GDM1 (cell line): ENCODE results near the gene CDK13.

Source experiments
- DNase-seq: peaks from one replicate; lab custom pipeline; 2025; lab: John Stamatoyannopoulos, UW

CDK13 gene

DNA sequence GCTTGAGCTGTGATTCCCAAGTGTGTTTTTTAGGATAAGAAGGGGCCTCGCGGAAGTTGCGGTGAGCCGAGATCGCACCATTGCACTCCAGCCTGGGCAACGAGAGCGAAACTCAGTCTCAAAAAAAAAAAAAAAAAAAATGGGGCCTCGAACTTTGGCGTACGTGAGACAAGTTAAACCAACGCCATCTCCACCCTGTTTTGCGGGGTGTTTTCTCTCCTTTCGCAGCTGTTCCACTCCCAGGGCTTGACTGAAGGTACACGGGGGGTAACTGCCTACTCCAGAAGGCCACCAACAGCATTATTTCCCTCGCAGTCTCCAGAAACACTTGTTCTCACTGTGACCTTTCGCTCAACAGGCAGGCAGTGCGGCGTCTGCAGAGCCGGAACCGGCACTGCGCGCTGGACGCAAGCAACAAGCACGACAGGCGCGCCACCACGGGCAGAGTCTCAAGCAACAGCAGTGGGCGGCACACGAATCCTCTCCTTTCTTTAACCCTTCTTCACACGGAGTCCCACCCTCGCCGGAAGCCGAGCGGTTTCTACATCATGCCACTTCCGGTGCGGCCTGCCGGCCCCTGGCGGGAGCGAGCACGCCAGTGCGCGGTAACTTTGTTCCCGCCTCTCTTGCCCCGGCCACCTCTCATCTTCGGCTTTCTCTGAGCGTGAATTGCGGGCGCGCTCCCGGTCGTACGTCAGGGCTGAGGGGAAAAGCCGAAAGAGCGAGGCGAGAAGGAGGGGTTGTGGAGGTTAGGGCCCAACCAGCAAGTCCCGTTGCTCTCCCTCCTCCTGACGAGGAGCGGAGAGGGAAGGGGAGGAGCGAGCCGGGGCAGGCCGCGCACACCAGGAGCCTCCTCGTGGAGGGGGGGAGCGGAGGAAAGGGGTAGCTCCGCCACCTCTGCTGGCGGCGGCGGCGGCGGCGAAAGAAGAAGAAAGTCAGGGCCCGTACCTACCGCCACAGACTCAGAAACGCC is 814 bp upstream of the CDK13 start:
- peak; percentile 99 for DNase-seq

GRCh38 chr7:39950473-39951225 is 593 bp downstream of the CDK13 start:
- DNase-seq: peak; percentile 32

GRCh38 chr7:39951226-39952194 is 1.5 kb downstream of the CDK13 start:
- DNase-seq: peak; percentile 62

DNA sequence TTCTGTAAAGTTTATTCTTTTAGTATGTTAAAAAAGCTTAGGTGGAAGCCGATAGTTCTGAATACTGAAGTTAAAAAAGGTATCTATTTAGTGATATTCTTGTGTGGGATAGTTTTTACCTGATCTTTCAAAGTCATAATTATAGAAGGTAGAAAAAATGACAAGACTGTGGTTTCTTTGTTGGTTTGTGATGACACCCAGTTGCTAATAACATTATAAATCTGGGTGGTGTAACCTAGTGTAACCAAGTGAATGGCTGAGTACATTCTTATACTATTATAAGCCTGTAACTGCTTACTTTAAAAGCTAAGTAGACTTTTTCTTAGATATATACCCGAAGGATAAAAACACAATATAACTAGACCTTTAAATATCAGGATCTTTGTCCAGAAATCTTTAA is 2.3 kb downstream of the CDK13 start:
- DNase-seq: no peak

DNA sequence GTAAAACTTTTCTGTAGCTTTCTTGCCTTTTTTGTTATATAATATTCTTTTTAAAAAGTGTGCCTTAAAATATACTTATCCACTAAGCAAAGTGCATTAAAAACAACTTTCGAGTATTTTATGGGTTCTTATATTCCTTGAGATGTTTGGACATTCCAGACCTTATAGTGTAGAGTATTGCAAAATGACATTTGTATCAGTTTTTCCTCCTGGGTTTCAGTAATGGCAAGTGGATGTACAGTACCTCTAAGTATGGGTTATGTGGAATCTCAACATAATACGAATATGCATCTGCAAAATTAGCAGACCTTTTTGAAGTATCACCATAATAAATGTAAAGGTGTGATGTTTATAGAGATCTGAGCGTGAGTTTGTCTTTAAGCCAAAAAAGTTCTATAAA is 2.7 kb downstream of the CDK13 start:
- DNase-seq: no peak

- DNase-seq: no peak
These were observed 4.6 kb downstream of the CDK13 start for GRCh38 chr7:39954694-39955093.

DNA sequence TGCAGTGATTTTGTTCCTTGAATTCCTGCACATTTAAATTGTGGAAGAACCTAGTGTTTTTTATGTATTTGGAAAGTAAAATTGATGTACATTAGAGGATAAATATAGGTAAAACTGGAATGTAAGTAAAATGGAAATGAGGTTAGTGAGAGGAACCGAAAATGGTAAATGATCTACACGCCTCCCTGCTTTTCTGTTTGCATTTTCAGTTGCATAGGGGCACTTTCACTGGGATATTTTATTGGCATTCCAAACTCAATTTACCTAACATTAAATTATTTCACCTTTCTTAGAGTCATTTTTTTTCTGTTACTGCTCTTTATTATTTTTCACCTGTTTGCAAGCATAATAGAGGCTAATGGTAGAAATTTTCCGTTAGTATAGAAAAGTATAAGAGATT is 8.0 kb downstream of the CDK13 start:
- DNase-seq: no peak

DNA sequence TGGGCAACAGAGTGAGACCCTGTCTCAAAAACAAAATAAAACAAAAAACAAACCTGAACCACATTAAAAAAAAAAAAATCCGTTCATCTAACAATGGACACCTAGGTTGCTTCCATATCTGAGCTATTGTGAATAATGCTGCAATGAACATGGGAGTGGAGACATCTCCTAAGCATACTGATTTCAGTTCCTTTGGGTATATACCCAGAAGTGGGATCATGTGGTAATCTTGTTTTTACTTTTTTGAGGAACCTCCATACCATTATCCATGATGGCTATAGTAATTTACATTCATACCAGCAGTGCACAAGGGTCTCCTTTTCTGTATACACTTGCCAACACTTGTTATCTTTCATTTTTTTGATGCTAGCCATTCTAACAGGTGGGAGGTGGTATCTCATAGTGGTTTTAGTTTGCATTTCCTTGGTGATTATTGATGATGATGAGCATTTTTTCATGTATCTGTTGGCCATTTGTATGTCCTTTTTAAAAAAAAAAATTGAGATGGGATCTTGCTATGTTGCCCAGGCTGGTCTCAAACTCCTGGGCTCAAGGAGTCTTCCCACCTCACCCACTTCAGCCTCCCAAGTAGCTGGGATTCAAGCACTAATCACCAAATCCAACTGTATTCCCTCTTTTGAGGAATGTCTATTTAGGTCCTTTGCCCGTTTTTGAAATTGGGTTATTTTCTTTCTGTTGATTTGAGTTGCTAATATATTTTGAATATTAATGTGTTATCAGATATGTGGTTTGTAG is 17.5 kb downstream of the CDK13 start:
- DNase-seq: no peak

DNA sequence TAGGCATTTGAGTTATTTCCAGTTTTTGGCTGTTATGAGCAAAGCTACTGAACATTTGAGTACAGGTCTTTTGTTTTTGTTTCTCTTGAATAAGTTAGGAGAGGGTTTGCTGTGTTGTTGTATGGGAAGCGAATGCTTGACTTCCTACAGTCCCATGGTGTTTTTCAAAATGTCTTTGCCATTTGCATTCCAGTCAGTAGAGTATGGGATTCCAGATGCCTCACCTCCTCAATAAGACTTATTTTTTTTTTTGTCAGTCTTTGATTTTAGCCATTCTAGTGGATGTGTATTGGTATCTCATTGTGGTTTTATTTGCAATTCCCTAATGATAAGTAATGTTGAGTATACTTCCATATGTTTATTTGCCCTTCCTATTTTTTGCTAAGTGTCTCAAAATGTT is 19.4 kb downstream of the CDK13 start:
- DNase-seq: no peak

- DNase-seq: no peak
These were observed 21.9 kb downstream of the CDK13 start for GRCh38 chr7:39971924-39972323.

DNA sequence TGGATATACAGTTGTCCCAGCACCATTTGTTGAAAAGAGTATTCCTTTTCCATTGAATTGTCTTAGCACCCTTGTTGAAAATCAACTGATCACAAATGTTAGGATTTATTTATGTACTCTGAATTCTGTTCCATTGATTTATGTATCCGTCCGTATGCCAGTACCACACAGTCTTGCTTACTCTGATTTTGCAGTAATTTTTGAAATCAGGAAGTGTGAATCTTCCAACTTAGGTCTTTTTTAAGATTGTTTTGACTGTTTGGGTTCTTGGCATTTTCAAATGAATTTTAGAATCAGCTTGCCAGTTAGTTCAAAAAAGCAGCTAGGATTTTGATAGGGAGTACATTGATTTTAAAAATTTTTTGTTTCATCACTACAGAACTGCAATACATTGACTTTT is 23.7 kb downstream of the CDK13 start:
- DNase-seq: no peak

- peak; percentile 5 for DNase-seq
These were observed 28.3 kb downstream of the CDK13 start for GRCh38 chr7:39978230-39978934.

DNA sequence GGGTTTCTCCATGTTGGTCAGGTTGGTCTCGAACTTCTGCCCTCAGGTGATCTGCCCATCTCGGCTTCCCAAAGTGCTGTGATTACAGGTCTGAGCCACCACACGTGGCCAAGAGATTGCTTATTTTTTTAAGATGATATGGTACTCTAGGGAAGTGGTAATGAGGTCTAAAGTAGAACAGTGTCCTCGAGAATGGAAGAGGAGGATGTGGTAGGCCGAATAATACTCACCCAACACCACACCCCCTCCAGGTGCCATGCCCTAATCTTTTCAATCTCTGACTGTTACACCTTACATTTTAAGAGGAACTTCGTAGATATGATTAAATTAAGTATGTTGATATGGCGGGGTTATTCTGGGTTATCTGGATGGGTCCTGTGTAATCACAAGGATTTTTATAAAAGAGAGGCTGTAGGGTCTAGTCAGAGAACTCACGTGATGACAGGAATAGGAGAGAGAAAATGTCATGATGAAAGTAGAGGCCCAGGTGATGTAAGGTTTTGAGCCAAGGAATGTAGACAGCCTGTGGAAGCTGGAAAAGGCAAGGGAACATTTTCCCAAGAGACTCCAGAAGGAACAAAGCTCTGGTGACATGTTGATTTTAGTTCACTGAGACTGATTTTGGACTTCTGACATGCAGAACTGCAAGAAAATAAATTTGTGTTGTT is 29.5 kb downstream of the CDK13 start:
- DNase-seq: no peak

GRCh38 chr7:39985398-39985918 is 35.4 kb downstream of the CDK13 start:
- no peak for DNase-seq

DNA sequence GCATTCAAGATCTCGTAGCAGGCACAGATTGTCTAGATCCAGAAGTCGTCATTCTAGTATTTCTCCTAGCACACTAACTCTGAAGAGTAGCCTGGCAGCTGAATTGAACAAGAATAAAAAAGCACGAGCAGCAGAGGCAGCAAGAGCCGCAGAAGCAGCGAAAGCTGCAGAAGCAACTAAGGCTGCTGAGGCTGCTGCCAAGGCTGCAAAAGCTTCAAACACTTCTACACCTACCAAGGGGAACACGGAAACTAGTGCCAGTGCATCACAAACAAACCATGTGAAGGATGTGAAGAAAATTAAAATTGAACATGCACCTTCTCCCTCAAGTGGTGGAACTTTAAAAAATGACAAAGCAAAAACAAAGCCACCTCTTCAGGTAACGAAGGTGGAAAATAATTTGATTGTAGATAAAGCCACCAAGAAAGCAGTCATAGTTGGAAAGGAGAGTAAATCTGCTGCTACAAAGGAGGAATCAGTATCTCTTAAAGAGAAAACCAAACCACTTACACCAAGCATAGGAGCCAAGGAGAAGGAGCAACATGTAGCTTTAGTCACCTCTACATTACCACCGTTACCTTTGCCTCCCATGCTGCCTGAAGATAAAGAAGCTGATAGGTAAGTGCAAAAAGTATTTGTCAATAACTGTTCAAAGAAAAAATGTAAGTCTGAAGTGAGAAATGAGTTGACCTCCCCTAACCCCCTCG is 37.7 kb downstream of the CDK13 start:
- DNase-seq: no peak

DNA sequence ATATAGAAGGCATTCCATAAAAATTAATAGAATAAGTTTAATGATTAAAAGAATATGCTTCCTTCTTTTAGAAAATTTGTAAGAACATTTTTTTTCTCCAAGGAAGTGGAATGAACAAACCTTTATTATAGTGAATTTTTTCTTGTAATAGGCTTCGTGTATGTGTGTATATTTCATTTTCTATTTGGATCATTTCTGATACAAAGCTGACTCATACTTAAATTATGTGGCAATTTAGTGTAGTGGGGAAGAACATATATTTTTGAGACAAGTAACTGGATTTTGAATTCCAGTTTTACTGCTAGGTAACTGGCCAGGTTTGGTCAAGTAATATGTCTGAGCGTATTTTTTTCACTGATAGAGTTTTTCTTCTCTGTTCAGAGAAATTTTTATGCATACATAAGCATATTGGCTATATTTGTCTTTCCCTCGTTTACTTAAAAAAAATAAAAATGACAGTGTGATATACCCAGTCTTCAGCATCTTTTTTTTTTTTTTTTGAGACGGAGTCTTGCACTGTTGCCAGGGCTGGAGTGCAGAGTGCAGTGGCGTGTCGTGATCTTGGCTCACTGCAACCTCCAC is 50.8 kb downstream of the CDK13 start:
- DNase-seq: no peak

GRCh38 chr7:40001649-40002048 is 51.6 kb downstream of the CDK13 start:
- no peak for DNase-seq

DNA sequence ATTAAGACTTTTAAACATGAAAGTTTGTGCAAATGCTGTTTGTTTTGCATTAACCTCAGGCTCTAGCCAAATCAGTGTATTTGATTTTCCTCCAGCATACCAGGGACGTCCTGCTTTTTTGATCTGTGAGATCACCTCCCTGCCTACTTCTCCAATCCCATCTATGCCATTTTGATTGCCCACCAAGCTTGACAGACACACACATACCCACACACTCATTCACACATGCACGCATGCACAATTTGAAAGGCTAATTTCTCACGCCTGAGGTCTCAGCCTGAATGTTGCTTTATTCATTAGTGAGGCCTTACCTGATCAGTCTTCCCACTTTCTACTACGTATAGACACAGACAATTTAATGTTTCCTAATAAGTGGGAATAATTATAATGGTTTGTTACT is 53.5 kb downstream of the CDK13 start:
- no peak for DNase-seq
